ENCODE results near the gene ADD1. TPM values are rescaled to one million over a fixed set of nuclear protein-coding genes. Genes with fewer than 3 reads are reported as not detected.

ADD1 gene
- total RNA-seq, 2 experiments from 2014 or later = 153 TPM

- TF ChIP-seq CTCF (IDR thresholded peaks at IDR 0.05) = no peak
- intact Hi-C loops (cut with DNase I, micrococcal nuclease) = loop anchor here in 1 of 2 experiments (2.0 to 10.0 kb wide), 2 partner anchors 330 to 1108 kb away; partner anchors contain the start of genes LETM1 and RGS12
- Histone ChIP-seq H3K9me3 (ENCODE audit: control insufficient read depth in 1 of 2, insufficient read depth in 1 of 2, low read length in 2 of 2) (no peaks in the 10 kb centered on the region), H3K4me3 (ENCODE audit: low read length) (no peak overlapping the region), H3K4me1 (ENCODE audit: insufficient read depth, low read length) (peaks cover 28% of the 10 kb centered on the region), H3K36me3 (ENCODE audit: insufficient read depth, low read length) (no peaks in the 10 kb centered on the region), H3K27ac (ENCODE audit: low read depth in 1 of 2, low read length in 2 of 2) (no peak overlapping the region), H3K27me3 (ENCODE audit: control insufficient read depth in 1 of 2, insufficient read depth in 2 of 2, low read length in 2 of 2) (no peaks in the 10 kb centered on the region)
- Mint-ChIP-seq H3K4me3 (peak overlapping the region; percentile 92), H3K36me3 (ENCODE audit: low read depth) (peaks cover 9% of the 10 kb centered on the region), H3K4me1 (ENCODE audit: low read depth) (peaks cover 24% of the 10 kb centered on the region), H3K27ac (no peak overlapping the region), H3K9me3 (no peaks in the 10 kb centered on the region), H3K27me3 (no peaks in the 10 kb centered on the region)
- CTCF ChIA-PET = no interaction called here
- no peak for DNase-seq
- POLR2A ChIA-PET = interaction anchor here (2.2 kb wide), 1 partner anchor 496 kb away, joined by 13 read pairs; the partner anchor contains the start of gene RNF4
- no peak for ATAC-seq (ENCODE audit: poor library complexity)
These were observed 121.6 kb downstream of the ADD1 start for GRCh38 chr4:2965262-2965661.

- no peak for ATAC-seq (ENCODE audit: poor library complexity)
- intact Hi-C loops (cut with DNase I, micrococcal nuclease) = loop anchor here in 1 of 2 experiments (10.0 kb wide), 1 partner anchor 326 kb away; the partner anchor contains the start of gene RGS12
- POLR2A ChIA-PET = no interaction called here
These were observed 124.7 kb downstream of the ADD1 start for GRCh38 chr4:2968381-2968780.

GRCh38 chr4:2971275-2971674 is 127.6 kb downstream of the ADD1 start:
- no peaks in the 10 kb centered on the region for H3K9me3 Mint-ChIP-seq
- H3K4me1 Mint-ChIP-seq (ENCODE audit: low read depth) = no peaks in the 10 kb centered on the region
- Histone ChIP-seq H3K4me1 (ENCODE audit: insufficient read depth, low read length) (no peaks in the 10 kb centered on the region), H3K27me3 (ENCODE audit: control insufficient read depth in 1 of 2, insufficient read depth in 2 of 2, low read length in 2 of 2) (no peaks in the 10 kb centered on the region), H3K4me3 (ENCODE audit: low read length) (no peak overlapping the region), H3K36me3 (ENCODE audit: insufficient read depth, low read length) (no peaks in the 10 kb centered on the region), H3K9me3 (ENCODE audit: control insufficient read depth in 1 of 2, insufficient read depth in 1 of 2, low read length in 2 of 2) (no peaks in the 10 kb centered on the region), H3K27ac (ENCODE audit: low read depth in 1 of 2, low read length in 2 of 2) (no peak overlapping the region)
- DNase-seq (no peak), ATAC-seq (ENCODE audit: poor library complexity) (no peak)
- CTCF ChIA-PET = no interaction called here
- intact Hi-C loops (cut with DNase I, micrococcal nuclease) = no loop called here
- H3K4me3 Mint-ChIP-seq = no peak overlapping the region
- POLR2A ChIA-PET = no interaction called here
- H3K27ac Mint-ChIP-seq = no peak overlapping the region
- no peak for TF ChIP-seq CTCF (IDR thresholded peaks at IDR 0.05)
- no peaks in the 10 kb centered on the region for H3K36me3 Mint-ChIP-seq (ENCODE audit: low read depth)
- no peaks in the 10 kb centered on the region for H3K27me3 Mint-ChIP-seq

More at GRCh38 chr4:2968381-2968780, 124.7 kb downstream of the ADD1 start:
- no peak overlapping the region for H3K27ac ChIP-seq (ENCODE audit: low read depth in 1 of 2, low read length in 2 of 2)
- Mint-ChIP-seq H3K4me1 (ENCODE audit: low read depth) (peaks cover 6% of the 10 kb centered on the region), H3K9me3 (no peaks in the 10 kb centered on the region), H3K36me3 (ENCODE audit: low read depth) (no peaks in the 10 kb centered on the region), H3K27me3 (no peaks in the 10 kb centered on the region), H3K4me3 (no peak overlapping the region), H3K27ac (no peak overlapping the region)
- no peaks in the 10 kb centered on the region for H3K36me3 ChIP-seq (ENCODE audit: insufficient read depth, low read length)
- no peak for DNase-seq
- TF ChIP-seq CTCF (IDR thresholded peaks at IDR 0.05) = no peak
- no peaks in the 10 kb centered on the region for H3K9me3 ChIP-seq (ENCODE audit: control insufficient read depth in 1 of 2, insufficient read depth in 1 of 2, low read length in 2 of 2)
- no peak overlapping the region for H3K4me3 ChIP-seq (ENCODE audit: low read length)
- CTCF ChIA-PET = no interaction called here
- peaks cover 8% of the 10 kb centered on the region for H3K4me1 ChIP-seq (ENCODE audit: insufficient read depth, low read length)
- no peaks in the 10 kb centered on the region for H3K27me3 ChIP-seq (ENCODE audit: control insufficient read depth in 1 of 2, insufficient read depth in 2 of 2, low read length in 2 of 2)

All from CD4-positive, alpha-beta T cell (primary cell).